GM12865 (cell line): ENCODE results near the gene MYOCD.

Source experiments
- DNase-seq: peaks from one replicate; pipeline ENCODE4 v3.0.0; 2010; ENCODE audit warnings: low read depth
- H3K4me3 ChIP-seq: 2 replicates; pipeline ENCODE4 v1.5.1; 2011; ENCODE audit warnings: mild to moderate bottlenecking, low read depth, low read length, control low read depth
- TF ChIP-seq, protein P1 (sequence below): IDR thresholded peaks from 2 replicates; pipeline ENCODE4 v1.5.1; 2011; ENCODE audit warnings: low read length, control low read depth, low read depth, inconsistent platforms; ENCODE audit not compliant: insufficient read depth; ENCODE audit errors: missing control alignments

The MYOCD gene

DNA sequence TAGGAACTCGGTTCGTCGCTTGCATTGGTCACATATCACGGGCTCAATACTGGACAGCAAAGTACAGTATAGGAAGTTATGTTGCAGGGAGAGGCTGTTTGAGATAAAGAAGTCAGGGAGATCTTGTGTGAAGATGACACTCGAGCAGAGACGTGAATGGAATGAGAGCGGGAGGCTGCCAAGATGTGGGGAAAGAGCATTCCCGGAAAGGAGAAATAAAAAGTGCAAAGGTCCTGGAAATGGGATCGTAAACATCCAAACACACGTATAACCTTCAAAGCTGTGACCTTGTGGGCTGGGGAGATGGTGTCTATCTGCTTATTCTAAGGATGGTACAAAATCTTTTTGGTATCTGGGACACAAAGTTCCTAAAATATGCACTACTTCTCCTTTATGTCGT, 43.0 kb upstream of the MYOCD start:
- TF ChIP-seq, protein P1, sequence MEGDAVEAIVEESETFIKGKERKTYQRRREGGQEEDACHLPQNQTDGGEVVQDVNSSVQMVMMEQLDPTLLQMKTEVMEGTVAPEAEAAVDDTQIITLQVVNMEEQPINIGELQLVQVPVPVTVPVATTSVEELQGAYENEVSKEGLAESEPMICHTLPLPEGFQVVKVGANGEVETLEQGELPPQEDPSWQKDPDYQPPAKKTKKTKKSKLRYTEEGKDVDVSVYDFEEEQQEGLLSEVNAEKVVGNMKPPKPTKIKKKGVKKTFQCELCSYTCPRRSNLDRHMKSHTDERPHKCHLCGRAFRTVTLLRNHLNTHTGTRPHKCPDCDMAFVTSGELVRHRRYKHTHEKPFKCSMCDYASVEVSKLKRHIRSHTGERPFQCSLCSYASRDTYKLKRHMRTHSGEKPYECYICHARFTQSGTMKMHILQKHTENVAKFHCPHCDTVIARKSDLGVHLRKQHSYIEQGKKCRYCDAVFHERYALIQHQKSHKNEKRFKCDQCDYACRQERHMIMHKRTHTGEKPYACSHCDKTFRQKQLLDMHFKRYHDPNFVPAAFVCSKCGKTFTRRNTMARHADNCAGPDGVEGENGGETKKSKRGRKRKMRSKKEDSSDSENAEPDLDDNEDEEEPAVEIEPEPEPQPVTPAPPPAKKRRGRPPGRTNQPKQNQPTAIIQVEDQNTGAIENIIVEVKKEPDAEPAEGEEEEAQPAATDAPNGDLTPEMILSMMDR = no peak
- no peak overlapping the region for H3K4me3 ChIP-seq
- no peak for DNase-seq

DNA sequence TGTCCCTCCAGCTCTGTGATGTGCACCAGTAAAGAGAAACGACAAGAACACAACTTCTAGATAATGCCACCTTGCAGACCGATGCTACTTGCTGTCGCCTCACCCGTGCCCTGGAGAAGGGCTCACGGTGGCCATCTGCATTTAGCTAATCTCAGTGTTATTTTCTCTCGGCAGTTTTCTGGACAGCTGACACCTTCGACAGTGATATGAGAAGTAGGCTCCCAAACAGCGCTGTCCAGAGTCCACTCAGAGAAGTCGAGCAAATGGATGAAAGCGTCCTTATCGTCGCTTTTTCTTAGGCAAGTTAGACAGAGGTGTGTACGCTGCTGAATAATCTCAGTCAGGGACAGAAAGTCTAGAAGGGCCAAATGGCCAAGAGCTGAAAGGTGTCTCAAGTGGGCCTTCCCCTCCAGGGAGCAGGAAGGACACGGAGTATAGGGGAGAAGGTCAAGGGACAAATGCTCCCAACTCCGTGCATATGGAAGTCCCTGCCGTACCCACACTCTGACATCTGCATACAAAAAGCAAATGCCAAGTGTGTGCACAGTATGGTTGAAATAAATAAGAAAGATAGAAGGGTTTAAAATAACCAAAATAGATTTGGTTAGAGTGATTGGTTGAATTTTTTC, 42.4 kb upstream of the MYOCD start:
- no peak for DNase-seq
- TF ChIP-seq, protein P1 = no peak
- H3K4me3 ChIP-seq = no peak overlapping the region

DNA sequence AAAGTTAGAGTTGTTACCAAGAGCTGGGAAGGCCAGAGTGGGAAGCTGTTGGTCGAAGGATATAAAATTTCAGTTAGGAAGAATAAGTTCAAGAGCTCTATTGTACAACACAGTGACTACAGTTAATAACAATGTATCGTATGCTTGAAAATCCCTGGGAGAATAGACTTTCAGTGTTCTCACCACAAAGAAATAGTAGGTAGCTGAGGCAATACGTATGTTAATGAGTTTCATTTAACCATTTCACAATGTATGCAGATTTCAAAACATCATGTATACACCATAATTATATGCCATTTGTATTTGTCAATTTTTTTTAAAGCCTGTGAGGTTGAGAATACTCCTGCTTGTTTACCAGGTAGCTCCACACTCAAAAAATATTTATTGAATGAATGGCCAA, 41.5 kb upstream of the MYOCD start:
- TF ChIP-seq, protein P1 = no peak
- no peak overlapping the region for H3K4me3 ChIP-seq
- no peak for DNase-seq

DNA sequence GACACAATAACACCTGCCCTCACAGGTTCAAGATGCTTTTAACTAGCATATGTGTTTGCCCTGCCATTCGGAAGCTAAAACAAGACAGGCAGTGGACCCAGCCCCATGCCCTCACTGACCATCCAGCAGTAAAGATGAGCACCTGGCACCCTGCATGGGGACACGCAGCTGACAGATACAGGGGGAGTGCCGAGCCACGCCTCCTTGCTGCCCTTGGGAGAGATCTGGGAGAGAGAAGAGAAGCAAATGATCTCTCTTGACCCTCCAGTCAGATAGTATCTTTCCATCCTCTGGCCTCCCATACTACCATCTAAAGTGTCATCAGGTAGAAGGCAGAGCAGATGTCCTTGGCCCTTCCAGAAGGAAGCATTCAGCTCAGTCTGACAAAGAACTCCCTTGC, 40.6 kb upstream of the MYOCD start:
- H3K4me3 ChIP-seq = no peak overlapping the region
- DNase-seq = no peak
- TF ChIP-seq, protein P1 = no peak

DNA sequence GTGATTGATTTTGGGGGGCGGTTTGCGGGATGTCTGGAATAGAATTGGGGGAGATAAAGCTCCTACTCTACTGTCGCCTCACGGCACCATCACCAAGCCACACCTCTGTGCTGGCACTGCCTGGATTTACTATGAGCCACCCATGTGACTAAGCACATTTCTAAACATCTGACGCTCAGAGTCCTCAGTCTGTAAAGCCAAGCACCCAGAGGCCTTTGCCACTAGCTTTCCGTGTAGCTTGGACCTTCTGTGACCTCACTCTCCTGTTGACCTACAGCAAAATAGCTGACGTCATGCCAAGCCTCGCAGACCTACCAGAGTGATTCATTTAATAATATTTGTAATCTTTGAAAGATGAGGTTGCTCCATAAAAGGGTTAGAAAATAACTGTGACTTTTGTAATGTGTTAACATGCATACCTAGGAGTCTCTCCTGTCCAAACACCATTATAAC, 38.5 kb upstream of the MYOCD start:
- DNase-seq = no peak
- TF ChIP-seq, protein P1 = no peak
- H3K4me3 ChIP-seq = no peak overlapping the region

DNA sequence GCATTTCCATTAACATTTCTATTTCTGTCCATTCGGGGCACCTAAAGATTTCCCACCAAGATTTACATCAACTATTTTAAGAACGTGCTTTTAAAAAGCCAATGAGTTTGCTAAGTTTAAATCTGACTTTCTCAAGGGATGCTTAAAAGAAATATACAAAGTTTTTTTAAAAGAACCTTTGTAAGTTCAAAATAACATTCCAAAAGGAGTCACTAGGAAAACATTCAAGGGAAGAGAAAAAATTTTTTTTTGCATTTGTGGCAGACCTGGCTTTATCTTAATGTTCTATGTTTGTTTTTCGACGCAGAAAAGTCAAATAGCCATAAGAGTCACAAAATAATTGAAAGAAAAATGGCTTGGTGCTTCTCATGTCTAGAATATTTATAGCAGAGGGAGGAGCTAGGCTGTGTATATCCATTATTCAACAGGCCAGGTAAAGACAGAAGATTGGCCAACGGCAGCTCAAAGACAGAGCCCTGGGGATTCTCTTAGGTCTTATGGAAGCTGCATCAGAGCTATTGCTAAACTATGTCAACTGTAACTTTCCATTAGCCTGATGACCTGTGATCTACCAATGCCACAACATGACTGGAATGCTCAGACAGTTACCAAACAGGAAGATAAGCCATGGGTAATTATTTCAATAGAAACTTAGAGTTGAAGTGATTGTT, 37.8 kb upstream of the MYOCD start:
- TF ChIP-seq, protein P1 = no peak
- DNase-seq = no peak

More for the DNA sequence above, 37.8 kb upstream of the MYOCD start:
- H3K4me3 ChIP-seq = no peak overlapping the region
